ENCODE results near the gene DEPDC4.
"Not testable (repeated sequence)": the region's sequence is repeated elsewhere in the genome, so short reads cannot be mapped to it uniquely, and the experiment has no call there.

DEPDC4 gene

DNA sequence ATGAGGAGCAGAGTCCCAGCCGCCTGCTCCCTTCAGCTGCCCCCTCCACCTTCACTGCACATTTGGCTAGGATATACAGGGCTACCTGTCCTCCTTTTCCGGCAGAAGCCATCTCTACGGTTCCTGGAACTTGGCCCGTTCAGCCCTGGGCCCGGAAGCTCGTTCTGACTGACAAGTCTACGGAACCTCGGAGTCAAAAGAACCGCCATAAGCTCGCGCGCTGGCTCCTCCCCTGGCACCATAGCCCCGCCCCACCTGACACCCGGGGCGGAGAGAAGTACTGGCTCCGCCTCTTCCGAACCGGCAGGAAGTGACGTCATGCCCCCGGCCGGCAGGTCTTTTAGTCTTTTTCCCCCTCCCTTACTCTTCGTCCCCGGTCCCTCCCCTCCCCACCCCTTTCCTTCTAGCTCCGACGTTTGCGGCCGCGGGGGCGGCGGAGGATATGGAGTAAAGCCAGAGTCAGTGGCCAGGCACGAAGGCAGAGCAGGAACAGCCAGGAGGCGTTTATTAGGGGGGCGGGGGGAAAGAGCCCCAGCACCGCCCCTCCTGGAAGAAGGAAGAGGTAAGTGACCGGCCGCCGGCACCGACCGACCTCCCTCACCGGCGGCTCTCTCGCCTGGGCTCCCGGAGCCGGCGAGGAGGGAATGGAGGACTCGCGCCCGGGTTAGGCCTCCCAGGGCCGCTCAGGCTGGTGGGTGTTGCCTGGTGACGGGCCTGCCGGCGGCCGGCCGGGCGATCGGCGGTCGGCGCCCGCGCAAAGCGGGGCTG is at the start of gene DEPDC4, which contains the start of gene SCYL2:
Gene DEPDC4 (minus strand): TSS at position 245 of the 768 bp plus-strand sequence. CDS start 3 bp downstream, at position 242.
Gene SCYL2 (plus strand): TSS at position 343 of the 768 bp plus-strand sequence. CDS start 15,794 bp downstream, outside the sequence.
- peak; percentile 90 for DNase-seq

DNA sequence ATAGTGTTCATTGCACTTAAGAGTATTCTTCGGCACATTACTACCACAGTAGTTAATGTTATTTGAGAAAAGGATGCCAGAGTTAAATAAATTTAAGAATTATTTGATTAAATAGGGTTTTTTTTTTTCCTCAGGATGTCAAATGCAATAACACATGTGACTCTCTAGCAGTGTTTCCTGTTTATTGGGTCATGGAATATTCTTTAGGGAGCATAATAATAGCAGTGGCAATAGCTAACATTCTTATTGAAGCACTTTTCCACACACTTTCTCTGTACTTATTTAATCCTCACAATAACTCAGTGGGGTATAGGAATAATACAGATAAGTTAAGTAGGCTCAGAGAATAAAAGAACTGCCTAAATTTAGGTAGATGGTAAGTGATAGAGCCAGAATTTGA is 44.4 kb upstream of the DEPDC4 start:
- no peak for DNase-seq

DNA sequence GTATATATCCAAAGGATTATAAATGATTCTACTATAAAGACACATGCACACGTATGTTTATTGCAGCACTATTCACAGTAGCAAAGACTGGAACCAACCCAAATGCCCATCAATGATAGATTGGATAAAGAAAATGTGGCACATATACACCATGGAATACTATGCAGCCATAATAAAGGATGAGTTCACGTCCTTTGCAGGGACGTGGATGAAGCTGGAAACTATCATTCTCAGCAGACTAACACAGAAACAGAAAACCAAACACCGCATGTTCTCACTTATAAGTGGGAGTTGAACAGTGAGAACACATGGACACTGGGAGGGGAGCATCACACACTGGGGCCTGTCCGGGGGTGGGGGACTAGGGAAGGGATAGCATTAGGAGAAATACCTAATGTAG is 41.3 kb upstream of the DEPDC4 start:
- not testable (repeated sequence) for DNase-seq

DNA sequence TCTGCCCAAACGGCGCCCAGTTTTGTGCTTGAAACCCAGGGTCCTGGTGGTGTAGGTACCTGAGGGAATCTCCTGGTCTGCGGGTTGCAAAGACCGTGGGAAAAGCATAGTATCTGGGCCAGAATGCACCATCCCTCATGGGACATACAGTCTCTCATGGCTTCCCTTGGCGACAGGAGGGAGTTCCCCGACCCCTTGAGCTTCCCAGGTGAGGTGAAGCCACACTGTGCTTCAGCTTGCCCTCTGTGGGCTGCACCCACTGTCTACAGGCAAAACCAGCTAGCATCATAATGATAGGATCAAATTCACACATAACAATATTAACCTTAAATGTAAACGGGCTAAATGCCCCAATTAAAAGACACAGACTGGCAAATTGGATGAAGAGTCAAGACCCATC is 37.5 kb upstream of the DEPDC4 start:
- DNase-seq, result not testable (repeated sequence)

DNA sequence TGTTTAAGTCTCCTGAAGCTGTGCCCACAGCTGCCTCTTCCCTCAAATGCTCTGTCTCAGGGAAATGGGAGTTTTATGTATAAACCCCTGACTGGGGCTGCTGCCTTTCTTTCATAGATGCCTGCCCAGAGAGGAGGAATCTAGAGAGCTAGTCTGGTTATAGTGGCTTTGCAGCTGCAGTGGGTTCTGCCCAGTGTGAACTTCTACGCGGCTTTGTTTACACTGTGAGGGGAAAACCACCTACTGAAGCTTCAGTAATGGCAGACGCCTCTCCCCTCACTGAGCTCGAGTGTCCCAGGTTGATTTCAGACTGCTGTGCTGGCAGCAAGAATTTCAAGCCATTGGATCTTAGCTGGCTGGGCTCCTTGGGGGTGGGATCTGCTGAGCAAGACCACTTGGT is 37.0 kb upstream of the DEPDC4 start:
- DNase-seq, result no peak

DNA sequence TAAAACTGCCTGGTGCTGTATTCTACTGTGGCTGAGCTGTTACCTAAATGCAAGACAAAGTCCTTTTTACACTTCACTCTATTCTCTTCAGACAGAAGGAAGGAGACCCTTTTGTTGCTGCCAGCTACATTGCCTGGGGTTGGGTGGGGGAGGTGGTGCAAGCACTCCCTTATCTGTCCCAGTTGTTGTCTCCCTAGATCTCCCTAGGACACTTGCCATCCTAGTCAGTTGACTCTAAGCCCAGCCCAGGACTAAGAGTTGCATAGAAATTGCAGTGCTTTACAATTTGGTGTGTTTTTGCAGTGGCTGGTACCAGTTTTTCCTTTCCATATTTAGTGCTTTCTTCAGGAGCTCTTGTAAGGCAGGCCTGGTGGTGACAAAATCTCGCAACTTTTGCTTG is 35.2 kb upstream of the DEPDC4 start:
- DNase-seq, result no peak

DNA sequence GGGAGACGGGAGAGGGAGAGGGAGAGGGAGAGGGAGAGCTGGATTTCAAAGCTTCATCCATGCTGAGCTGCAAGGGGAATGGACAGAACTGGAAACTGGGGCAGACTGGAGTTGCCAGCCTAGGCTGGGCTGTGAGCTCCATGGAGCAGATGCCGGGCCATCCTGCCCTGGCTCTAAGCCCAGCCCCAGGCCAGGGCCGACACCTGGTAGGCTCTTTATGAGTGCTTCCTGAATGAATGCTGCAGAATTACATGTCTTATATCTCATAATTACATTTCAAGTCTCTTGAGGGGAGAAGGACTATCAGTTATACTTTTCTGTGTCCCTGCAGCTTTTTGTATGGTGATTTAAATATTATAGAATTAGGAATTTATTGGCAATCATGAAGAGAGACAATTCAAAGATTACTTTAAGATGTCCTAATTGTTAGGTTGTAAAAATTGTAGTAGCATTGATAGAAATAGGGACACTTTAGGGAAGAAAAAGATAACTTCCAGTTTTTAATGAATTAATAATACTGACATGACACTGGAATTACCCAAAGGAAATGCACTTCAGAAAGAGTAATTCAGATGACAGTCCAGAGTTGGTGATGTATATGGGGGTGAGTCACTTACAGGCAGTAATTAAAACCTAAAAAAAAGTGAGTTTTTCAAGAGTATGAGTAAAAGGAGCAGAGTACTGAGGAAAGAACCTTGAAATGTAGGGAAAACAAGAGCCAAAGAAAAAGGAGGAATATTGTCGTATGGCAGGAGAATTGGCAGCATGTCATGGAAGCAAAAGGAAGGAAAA is 29.1 kb upstream of the DEPDC4 start:
- no peak for DNase-seq

DNA sequence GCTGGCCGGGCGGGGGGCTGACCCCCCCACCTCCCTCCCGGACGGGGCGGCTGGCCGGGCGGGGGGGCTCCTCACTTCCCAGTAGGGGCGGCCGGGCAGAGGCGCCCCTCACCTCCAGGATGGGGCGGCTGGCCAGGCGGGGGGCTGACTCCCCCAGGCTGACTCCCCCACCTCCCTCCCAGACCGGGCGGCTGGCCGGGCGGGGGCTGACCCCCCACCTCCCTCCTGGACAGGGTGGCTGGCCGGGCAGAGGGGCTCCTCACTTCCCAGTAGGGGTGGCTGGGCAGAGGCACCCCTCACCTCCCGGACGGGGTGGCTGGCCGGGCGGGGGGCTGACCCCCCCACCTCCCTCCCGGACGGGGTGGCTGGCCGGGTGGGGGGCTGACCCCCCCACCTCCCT is 27.5 kb upstream of the DEPDC4 start:
- not testable (repeated sequence) for DNase-seq

DNA sequence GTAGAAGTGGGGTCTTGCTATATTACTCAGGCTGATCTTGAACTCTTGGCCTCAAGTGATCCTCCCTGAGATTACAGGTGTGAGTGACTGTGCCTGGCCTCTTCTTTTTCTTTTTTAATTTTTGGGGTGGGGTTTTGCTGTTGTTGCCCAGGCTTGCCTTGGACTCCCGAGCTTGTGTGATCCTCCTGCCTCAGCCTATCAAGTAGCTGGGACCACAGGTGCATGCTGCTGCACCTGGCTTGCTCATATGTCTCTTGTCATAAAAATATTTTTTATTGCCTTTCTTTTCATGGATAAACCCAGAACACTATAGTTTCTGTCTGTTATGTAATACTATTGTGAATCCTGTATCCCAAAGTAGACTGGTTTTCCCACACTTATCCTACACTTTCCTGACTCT is 26.1 kb upstream of the DEPDC4 start:
- no peak for DNase-seq

DNA sequence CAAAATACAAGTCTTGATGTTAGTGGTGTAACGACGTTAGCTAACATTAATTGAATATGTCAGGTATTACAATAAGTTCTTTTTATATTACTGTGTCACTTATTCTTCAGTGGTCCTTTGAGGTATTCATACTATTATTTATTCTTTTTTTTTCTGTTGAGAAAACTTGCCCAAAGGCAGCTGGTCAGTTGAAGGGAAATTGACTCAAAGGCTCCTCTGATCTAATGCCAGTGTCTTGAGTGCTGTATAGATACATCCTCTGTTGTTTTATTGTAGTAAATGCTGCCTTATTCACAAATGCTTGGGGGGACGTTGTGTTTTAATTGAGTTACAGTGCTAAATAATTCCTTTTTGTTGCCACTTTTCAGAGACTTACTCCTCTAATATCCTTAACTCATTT is 23.1 kb upstream of the DEPDC4 start:
- no peak for DNase-seq

DNA sequence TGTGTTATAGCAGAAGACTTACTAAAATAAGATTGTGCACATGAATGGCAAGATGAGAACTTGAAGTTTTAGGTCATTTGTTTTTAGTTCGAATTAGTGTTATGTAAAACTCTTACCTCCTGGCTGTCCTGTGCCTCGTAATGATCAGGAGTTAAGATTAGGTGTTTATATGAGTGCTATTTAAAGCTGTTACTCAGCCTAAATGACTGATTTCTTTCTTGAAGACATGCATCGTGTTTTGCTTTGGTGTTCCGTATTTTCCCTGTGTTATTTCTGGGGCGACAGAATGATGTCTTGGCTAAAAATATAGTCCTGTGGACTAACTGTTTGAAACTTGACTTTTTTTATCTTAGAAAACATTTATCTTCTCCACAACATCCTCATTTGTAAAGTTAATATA is 22.2 kb upstream of the DEPDC4 start:
- no peak for DNase-seq

DNA sequence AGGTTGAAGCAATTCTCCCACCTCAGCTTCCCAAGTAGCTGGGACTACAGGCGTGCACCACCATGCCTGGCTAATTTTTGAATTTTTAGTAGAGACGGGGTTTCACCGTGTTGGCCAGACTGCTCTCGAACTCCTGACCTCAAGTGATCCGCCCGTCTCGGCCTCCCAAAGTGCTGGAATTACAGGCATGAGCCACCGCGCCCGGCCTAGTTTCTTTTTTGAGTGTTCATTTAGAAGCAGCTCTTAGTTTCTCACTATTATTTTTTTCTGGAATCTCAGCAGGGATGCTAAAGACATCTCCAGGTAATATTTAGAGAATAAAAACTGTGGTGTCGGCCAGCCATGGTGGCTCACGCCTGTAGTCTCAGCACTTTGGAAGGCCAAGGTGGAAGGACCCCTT is 17.7 kb upstream of the DEPDC4 start:
- not testable (repeated sequence) for DNase-seq

DNA sequence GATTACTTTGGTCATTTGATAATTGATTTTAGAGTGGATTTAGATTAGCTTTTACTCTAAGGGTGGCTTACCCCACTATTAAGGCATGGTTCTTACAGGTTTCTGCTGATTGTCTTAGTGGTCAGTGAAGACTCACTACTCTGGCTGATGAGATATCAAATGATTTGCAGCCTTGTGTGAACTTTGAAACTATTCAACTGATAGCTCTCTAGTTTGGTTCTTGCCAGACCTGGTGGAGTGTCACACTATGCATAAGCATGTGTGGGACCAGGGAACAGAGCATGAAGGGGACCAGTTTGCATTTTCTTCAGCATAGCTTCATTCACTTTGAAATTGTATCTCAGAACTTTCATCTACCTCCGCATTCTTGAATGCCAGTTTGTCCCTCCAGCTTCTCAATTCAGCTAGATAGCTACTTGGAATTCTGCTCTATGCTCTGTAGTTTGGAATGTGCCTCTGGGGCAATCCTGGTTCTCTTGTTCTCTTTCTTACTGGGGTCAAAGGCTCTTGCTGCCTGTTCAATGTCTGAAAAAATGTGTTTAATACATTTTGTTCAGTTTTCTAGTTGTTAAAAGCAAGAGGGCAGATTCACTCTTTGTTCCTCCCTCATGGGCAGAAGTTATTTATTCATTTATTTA is 12.8 kb upstream of the DEPDC4 start:
- DNase-seq, result no peak

DNA sequence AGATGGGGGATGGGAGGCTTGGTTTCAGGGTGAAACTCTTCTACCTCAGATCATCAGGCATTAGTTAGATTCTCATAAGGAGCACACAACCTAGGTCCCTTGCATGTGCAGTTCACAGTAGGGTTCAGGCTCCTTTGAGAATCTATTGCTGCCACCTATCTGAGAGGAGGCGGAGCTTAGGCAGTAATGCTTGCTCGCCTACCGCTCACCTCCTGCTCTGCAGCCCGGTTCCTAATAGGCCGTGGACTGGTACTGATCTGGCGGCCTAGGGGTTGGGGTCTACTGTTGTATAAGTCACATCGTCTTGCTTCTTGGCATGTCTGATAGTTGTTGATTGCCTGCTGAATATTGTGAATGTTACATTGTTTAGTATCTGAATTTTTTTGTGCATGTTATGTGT is 12.3 kb upstream of the DEPDC4 start:
- no peak for DNase-seq

DNA sequence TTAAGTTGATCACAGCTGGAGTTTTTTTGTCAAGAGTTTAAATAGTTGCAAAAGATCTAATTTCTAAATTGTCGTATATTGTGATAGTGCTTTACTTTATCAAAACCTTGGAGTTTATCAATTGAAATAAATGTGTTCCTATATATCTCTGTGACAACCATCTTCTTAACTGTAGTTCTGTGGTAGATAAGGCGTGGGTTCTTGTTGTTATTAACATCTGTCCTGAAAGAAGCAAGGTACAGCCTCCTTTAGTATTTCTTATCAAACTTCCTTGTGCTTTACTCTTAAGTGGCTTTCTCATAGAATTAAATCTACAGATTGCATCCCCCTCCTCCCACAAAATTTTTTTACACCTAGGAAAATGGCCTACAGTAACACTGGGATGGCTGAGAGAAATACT is 7.4 kb upstream of the DEPDC4 start:
- no peak for DNase-seq

DNA sequence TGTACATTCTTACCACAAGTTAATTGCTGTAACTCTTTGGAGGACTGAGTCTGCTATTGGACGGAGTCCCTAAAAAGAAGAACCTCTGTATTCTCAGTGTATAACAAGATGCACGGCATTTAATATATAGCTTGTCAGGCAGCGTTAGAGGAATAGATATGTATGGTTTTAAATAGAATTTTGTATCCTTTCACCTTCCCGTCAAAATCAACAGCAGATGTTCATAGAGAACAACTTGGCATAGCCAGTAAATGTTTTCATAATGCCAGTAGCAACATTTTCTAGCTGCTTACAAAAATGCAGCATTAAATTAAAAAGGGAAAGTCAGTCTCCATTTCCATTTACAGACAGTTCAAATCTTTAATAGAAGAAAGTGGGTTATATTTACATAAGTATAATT is 6.9 kb upstream of the DEPDC4 start:
- DNase-seq, result no peak

DNA sequence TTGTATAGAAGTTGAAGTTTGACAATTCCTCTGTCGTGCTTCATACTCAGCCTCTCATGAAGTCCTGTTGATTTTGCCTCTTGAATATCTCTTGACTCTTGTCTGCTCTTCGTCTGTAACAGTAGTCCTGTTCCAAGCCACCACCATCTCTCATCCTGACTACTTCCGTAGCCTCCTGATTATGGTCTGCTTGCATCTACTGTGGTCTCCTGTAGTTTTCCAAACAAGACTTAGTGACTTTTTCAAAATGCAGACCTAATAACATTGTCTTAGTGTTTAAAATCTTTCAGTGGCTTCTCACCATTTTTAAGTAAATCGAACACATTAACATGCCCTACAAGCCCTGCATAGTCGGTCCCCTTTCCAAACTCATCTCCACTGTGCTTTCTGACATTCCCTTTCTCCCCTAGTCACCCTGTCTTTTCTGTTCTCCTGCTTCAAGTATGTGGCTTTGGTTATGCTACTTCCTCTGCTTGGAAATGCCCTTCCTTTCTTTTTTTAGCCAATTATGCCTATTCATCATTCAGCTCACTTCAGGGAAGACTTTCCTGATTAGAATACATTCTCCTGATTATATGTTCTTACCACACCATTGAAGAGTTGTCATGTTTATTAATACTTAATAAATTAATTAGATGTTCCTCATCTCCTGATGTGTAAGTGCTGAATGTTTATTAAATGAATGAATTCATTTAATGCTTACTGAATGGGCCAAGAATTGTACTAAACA is 2.1 kb upstream of the DEPDC4 start:
- DNase-seq, result no peak

DNA sequence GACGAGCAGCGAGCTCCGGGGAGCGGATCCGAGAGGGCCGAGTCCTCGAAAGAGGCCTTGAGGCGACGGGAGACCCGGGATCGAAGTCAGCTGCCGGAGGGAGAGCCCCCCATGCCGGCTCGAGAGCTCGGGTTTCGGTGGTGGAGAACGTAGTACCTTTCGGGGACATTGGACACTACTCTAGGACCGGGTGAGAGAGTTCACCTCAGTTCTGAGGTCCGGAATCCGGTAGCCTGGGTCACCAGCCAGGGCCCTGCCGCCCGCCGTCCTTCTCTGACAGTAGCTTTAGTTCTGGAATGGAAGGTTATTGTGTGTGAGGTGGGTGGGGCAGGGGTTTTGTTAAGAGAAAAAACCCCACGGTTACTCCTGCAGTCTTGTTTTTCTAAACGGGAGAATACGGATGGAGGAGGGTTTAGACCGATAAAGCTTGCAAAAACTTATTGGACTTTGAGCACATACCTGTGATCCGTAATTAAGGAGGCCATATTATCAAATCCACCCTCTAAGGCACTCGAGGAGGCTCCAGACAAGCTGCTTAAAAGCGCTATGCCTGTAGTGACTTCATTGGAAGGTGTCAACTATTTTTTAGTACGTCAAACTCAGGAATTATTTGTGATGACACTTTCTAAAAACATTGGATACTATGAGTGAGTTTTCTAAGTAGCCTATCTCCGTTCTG is 863 bp upstream of the DEPDC4 start:
- peak; percentile 9 for DNase-seq

DNA sequence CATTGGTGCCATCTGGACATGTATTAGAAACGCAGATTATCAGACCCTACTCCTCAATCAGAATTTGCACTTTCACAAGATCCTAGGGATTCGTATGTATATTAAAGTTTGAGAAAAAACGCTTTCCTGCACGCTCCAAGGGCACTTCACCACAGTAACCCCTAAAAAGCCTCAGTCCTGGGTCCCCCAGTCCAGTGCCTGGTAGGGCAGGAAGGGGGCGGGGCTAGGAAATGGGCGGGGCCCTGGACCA is 369 bp downstream of the DEPDC4 start:
- DNase-seq, result peak; percentile 91

DNA sequence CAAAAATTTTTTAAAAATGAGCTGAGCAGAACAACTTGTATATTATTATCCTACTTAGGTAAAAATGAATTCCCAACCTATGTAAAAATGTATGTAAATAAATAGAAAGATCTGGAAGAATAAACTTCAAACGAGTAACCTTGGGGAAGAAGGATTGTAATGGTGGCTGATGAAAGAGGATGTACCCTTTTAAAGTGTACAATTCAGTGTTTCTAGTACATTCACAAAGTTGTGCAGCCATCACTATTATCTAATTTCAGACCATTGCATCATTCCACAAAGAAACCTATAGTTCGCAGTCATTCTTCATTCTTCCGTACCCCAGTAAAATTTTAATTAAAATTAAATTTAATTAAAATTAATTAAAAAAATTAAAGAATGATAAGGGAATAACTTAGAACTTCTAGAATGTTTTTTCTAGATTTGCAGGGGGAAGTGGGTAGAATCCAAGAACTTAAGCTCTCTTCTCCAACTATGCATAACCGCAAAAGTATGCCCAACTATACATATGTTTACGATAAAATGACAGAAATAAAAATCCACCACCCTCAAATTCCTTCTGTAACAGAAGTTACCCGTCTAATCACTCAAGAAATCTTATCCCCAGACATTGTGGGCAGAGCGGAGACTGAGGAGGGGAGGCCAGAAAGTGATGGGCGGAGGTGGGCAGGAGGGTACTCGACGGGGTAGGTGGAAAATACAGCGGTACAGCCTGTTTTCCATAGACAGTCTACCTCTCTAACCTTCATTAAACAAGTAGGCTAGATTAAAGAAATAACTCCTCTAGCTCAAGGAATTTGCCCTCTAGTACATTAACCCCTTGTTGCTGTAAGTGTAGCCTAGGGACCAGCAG is 921 bp downstream of the DEPDC4 start:
- DNase-seq, result no peak

DNA sequence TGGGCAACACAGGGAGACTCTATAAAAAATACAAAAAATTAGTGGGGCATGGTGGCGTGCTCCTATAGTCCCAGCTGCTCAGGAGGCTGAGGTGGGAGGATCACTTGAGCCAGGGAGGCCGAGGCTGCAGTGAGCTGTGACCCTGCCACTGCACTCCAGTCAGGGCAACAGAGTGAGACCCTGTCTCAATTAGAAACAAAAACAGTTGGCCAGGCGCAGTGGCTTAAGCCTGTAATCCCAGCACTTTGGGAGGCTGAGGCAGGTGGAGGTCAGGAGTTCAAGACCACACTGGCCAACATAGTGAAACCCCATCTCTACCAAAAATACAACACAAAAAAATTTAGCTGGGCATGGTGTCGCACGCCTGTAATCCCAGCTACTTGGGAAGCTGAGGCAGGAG is 1.8 kb downstream of the DEPDC4 start:
- not testable (repeated sequence) for DNase-seq

DNA sequence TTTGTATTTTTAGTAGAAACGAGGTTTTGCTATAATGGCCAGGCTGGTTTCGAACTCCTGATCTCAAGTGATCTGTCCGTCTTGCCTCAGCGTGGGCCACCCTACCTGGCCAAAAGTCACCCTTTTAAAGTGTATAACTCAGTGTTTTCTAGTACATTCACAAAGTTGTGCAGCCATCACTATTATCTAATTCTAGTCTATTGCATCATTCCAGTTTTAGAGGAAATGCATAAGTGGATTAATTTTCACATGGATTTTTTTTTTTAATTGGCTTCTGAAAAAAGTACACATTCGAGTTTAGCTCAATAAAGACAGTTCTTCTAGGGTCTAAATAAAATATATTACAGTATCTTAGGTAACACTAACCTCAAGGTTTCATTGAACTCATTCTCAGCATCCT is 3.7 kb downstream of the DEPDC4 start:
- no peak for DNase-seq
